OCI-LY1 (cell line): ENCODE measurements around the gene RPS3.

Source experiments
- H2AFZ ChIP-seq: fragments of 200-600 bp; sonication (generic), shearing (Covaris generic); 2 replicates; pipeline ENCODE4 v1.6.0; 2014; ENCODE audit warnings: antibody characterized with exemption, mild to moderate bottlenecking, low read length
- H3F3A ChIP-seq: fragments of 200-600 bp; sonication (generic), shearing (Covaris generic); 2 replicates; pipeline ENCODE4 v1.6.0; 2014; ENCODE audit warnings: mild to moderate bottlenecking, antibody characterized with exemption, low read length, moderate library complexity; ENCODE audit not compliant: insufficient read depth
- H3K27ac ChIP-seq: fragments of 200-600 bp; sonication (generic); 2 replicates; pipeline ENCODE4 v1.5.1; 2014; ENCODE audit warnings: low read length, mixed run types, mild to moderate bottlenecking, low read depth; ENCODE audit not compliant: poor library complexity, severe bottlenecking
- H3K27me3 ChIP-seq: fragments of 200-600 bp; sonication (generic); 2 replicates; pipeline ENCODE4 v1.6.0; 2014; ENCODE audit warnings: antibody characterized with exemption, mild to moderate bottlenecking, low read length, moderate library complexity; ENCODE audit not compliant: insufficient read depth
- H3K36me3 ChIP-seq: fragments of 200-600 bp; sonication (generic); 2 replicates; pipeline ENCODE4 v1.6.1; 2014; ENCODE audit warnings: mild to moderate bottlenecking, antibody characterized with exemption, low read length, moderate library complexity, mixed read lengths; ENCODE audit not compliant: insufficient read depth
- H3K4me1 ChIP-seq: fragments of 200-600 bp; sonication (generic); 2 replicates; pipeline ENCODE4 v1.5.1; 2014; ENCODE audit warnings: mild to moderate bottlenecking, low read length, moderate library complexity; ENCODE audit not compliant: insufficient read depth, severe bottlenecking
- H3K4me2 ChIP-seq: fragments of 200-600 bp; sonication (generic), shearing (Covaris generic); 2 replicates; pipeline ENCODE4 v1.6.1; 2014; ENCODE audit warnings: low read length
- H3K4me3 ChIP-seq: fragments of 200-600 bp; sonication (generic); 2 replicates; pipeline ENCODE4 v1.5.1; 2014; ENCODE audit warnings: low read length, low read depth, mild to moderate bottlenecking, mixed read lengths; ENCODE audit not compliant: poor library complexity, severe bottlenecking
- H3K79me2 ChIP-seq: fragments of 200-600 bp; shearing (Covaris generic); 2 replicates; pipeline ENCODE4 v1.6.1; 2016; ENCODE audit warnings: mixed run types, low read length, mixed read lengths; ENCODE audit not compliant: insufficient read depth
- H3K9ac ChIP-seq: fragments of 200-600 bp; sonication (generic), shearing (Covaris generic); 2 replicates; pipeline ENCODE4 v1.6.1; 2014; ENCODE audit warnings: mild to moderate bottlenecking, low read length, mixed read lengths
- H3K9me2 ChIP-seq: fragments of 200-600 bp; sonication (generic), shearing (Covaris generic); 2 replicates; pipeline ENCODE4 v1.6.1; 2014; ENCODE audit warnings: low read depth, mild to moderate bottlenecking, low read length, mixed read lengths
- H3K9me3 ChIP-seq: fragments of 200-600 bp; shearing (Covaris generic); 2 replicates; pipeline ENCODE4 v1.6.1; 2014; ENCODE audit warnings: low read length, mixed read lengths
- H4K20me1 ChIP-seq: fragments of 200-600 bp; sonication (generic), shearing (Covaris generic); 2 replicates; pipeline ENCODE4 v1.6.0; 2016; ENCODE audit warnings: mild to moderate bottlenecking, low read length; ENCODE audit not compliant: insufficient read depth
- EZH2 ChIP-seq: fragments of 200-600 bp; sonication (generic), shearing (Covaris generic); IDR thresholded peaks from 2 replicates; pipeline ENCODE4 v1.8.0; 2017; ENCODE audit warnings: borderline replicate concordance, mixed run types, mild to moderate bottlenecking, antibody characterized with exemption, low read length, moderate library complexity, mixed read lengths
- TF ChIP-seq, protein P1 (sequence below): fragments of 200-600 bp; sonication (generic), shearing (Covaris generic); IDR thresholded peaks from 2 replicates; pipeline ENCODE4 v1.5.1; 2017; ENCODE audit warnings: mild to moderate bottlenecking, antibody characterized with exemption, low read length, moderate library complexity, mixed read lengths

The RPS3 gene

DNA sequence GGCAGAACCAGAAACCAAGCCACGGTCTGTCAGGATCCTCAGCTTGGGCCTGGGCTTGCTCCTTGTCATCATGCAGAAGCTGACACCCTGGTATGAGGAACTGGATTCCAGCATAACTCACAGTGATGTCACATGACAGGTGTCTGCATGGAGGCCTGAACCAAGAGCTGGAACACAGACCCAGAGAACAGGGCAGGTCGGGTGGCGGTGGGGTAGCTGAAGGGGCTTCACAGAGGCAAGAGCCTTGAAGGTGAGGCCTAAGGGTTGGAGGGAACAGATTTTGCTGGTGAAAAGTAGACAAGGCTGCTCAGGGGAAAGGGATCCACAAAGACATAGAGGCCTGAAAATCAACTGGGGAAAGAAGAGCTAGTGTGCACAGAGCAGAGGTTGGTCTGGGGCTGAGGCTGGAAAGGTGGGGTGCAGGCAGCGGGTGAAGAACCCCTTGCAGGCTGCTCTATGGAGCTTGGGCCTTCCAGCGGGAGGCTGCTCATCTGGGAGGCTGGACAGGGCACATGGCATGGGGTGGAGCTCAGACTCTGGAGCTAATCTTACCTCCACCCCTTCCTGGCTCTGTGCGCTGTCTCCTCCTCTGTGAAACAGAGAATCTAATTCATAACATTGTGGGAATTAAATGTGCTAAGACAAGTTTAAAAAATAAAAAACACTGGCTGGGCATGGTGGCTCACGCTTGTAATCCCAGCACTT, 18.4 kb upstream of the RPS3 start:
- H3K9me2 ChIP-seq = no peaks in the 10 kb centered on the region
- no peaks in the 10 kb centered on the region for H3K9me3 ChIP-seq
- no peaks in the 10 kb centered on the region for H3K4me1 ChIP-seq
- H3F3A ChIP-seq = no peaks in the 10 kb centered on the region
- H4K20me1 ChIP-seq = no peaks in the 10 kb centered on the region
- H3K79me2 ChIP-seq = no peaks in the 10 kb centered on the region
- H3K9ac ChIP-seq = no peak overlapping the region
- no peak overlapping the region for H2AFZ ChIP-seq
- H3K4me2 ChIP-seq = no peak overlapping the region
- H3K27me3 ChIP-seq = no peaks in the 10 kb centered on the region
- H3K27ac ChIP-seq = no peak overlapping the region
- H3K36me3 ChIP-seq = no peaks in the 10 kb centered on the region
- H3K4me3 ChIP-seq = no peak overlapping the region
- TF ChIP-seq, protein P1, sequence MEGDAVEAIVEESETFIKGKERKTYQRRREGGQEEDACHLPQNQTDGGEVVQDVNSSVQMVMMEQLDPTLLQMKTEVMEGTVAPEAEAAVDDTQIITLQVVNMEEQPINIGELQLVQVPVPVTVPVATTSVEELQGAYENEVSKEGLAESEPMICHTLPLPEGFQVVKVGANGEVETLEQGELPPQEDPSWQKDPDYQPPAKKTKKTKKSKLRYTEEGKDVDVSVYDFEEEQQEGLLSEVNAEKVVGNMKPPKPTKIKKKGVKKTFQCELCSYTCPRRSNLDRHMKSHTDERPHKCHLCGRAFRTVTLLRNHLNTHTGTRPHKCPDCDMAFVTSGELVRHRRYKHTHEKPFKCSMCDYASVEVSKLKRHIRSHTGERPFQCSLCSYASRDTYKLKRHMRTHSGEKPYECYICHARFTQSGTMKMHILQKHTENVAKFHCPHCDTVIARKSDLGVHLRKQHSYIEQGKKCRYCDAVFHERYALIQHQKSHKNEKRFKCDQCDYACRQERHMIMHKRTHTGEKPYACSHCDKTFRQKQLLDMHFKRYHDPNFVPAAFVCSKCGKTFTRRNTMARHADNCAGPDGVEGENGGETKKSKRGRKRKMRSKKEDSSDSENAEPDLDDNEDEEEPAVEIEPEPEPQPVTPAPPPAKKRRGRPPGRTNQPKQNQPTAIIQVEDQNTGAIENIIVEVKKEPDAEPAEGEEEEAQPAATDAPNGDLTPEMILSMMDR = no peak
- no peak for TF ChIP-seq EZH2

DNA sequence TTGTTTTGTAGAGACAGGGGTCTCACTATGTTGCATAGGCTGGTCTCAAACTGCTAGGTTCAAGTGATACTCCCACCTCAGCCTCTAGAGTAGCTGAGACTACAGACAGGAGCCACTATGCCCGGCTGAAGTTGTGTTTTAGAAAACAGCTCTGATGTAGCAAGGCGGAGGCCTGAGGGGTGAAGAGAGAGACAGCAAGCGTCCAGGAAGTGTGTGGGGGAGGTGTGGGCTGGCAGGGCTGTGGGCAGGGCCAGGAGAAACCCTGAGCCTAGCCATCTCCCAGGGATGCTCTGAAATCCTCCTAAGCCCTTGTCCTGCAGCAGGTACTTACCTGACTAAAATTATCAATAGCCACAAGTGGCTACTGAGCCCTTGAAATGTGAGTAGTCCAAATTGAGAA, 16.1 kb upstream of the RPS3 start:
- H3F3A ChIP-seq = no peaks in the 10 kb centered on the region
- H3K27me3 ChIP-seq = no peaks in the 10 kb centered on the region
- no peak overlapping the region for H3K27ac ChIP-seq
- H2AFZ ChIP-seq = no peak overlapping the region
- H3K4me2 ChIP-seq = no peak overlapping the region
- TF ChIP-seq EZH2 = no peak
- TF ChIP-seq, protein P1 = no peak
- no peaks in the 10 kb centered on the region for H4K20me1 ChIP-seq
- H3K9me3 ChIP-seq = no peaks in the 10 kb centered on the region
- no peaks in the 10 kb centered on the region for H3K9me2 ChIP-seq
- H3K79me2 ChIP-seq = no peaks in the 10 kb centered on the region
- H3K4me3 ChIP-seq = no peak overlapping the region
- no peak overlapping the region for H3K9ac ChIP-seq
- no peaks in the 10 kb centered on the region for H3K4me1 ChIP-seq
- H3K36me3 ChIP-seq = no peaks in the 10 kb centered on the region

DNA sequence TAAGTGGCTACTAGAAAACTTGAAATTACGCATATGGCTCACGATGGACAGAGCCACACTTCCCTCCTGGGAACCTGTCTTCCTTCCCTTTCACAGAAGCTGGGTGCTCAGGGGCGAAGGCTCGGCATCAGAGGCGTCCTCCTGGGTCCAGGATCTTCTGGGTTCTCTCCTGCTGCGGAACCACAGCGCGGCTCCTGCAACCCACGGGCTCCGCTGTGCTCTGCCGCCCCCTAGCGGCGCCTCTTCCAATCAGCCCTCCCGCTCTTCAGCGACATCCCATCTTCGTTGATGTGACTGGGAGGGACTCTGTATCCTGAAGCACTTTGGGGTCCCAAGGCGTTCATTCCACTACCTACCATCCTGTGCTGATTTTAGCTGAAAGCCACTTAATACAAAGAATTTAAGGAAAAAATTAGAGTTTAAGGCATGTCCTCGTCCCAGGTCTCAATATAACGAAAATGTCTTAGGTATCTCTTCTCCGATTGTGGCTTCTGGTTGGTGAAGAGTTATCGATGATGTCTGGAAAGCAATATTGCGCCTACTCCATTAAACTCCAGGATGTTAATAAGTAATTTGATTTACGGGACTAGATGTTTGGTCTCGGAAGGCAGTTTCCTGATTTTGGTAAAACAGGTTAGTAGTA, 14.8 kb upstream of the RPS3 start:
- Histone ChIP-seq H3K4me2 (no peak overlapping the region), H3F3A (no peaks in the 10 kb centered on the region)

More for the DNA sequence above, 14.8 kb upstream of the RPS3 start:
- Histone ChIP-seq H3K4me1 (no peaks in the 10 kb centered on the region), H2AFZ (no peak overlapping the region), H3K36me3 (no peaks in the 10 kb centered on the region), H4K20me1 (no peaks in the 10 kb centered on the region), H3K79me2 (no peaks in the 10 kb centered on the region), H3K4me3 (no peak overlapping the region), H3K27ac (no peak overlapping the region), H3K9me2 (no peaks in the 10 kb centered on the region), H3K9ac (no peak overlapping the region), H3K9me3 (no peaks in the 10 kb centered on the region), H3K27me3 (no peaks in the 10 kb centered on the region)
- no peak for TF ChIP-seq EZH2
- TF ChIP-seq, protein P1 = peak; percentile 97
